ENCODE measurements around the gene ANKRD28. TPM values are rescaled to one million over a fixed set of nuclear protein-coding genes. Genes with fewer than 3 reads are reported as not detected.

ANKRD28 gene
- total and polyA plus RNA-seq, 2 of the 8 experiments (the other 6 are each of a cell fraction or from before 2014, with no cell fraction given), result 39.1 to 61.7 TPM

DNA sequence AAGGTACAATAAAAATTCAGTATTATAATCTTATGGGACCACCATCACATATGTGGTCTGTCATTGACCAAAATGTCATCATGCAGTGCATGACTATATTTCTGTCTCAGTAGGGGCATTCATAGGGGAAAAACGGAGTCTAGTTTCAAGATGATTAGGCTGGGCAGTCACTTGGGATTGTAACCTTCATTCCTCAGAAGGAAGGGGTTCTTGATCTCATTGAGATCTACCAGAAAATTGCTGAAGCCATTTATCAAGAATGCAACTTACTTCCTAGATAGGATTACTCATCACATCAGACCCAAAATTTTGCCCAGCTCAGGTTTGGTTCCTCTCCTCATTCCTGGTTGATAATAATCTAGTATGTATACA, 158.9 kb downstream of the ANKRD28 start:
- ChIA-PET POLR2A (ENCODE audit: partially characterized antibody) (no interaction called here), CTCF (ENCODE audit: partially characterized antibody) (no interaction called here)
- Histone ChIP-seq H4K8ac (ENCODE audit: extremely low read depth, insufficient read depth, low read length) (no peak overlapping the region), H3K18ac (ENCODE audit: extremely low read depth, low read length) (no peak overlapping the region), H3K23me2 (ENCODE audit: low read depth, low read length) (no peaks in the 10 kb centered on the region), H2BK15ac (ENCODE audit: low read length) (no peak overlapping the region), H2BK12ac (ENCODE audit: low read depth, low read length) (no peak overlapping the region), H2BK120ac (replicated peaks; ENCODE audit: low read depth, low read length) (no peak overlapping the region), H3K23ac (ENCODE audit: insufficient read length) (no peak overlapping the region), H3K27me3 (replicated peaks in 1 of 4; ENCODE audit: control insufficient read depth in 3 of 4, extremely low read depth in 1 of 4, insufficient read depth in 3 of 4, low read length in 3 of 4) (no peaks in the 10 kb centered on the region), H3K9ac (replicated peaks in 1 of 4; ENCODE audit: extremely low read depth in 1 of 4, low read depth in 3 of 4, low read length in 3 of 4) (no peak overlapping the region), H3K4me1 (replicated peaks in 1 of 4; ENCODE audit: control insufficient read depth in 3 of 4, insufficient read depth in 4 of 4, low read length in 3 of 4) (peaks cover 2 to 18% (median 6%) of the 10 kb centered on the region in 4 experiments; a peak in 6 of 7 replicates), H3K27ac (ENCODE audit: low read depth, low read length) (no peak overlapping the region), H3K36me3 (ENCODE audit: control insufficient read depth in 2 of 4, insufficient read depth in 4 of 4, low read length in 3 of 4) (peaks cover 0 to 3% (median 0%) of the 10 kb centered on the region in 4 experiments; a peak in 1 of 8 replicates), H3K4ac (replicated peaks; ENCODE audit: insufficient read length, low read depth, low read length) (no peak overlapping the region), H3K56ac (replicated peaks; ENCODE audit: insufficient read length, low read depth, low read length) (no peak overlapping the region), H3K4me3 (ENCODE audit: extremely low read depth in 1 of 4, insufficient read depth in 2 of 4, low read depth in 3 of 4, low read length in 4 of 4) (no peak overlapping the region), H3K4me2 (ENCODE audit: insufficient read depth in 1 of 2, low read depth in 2 of 2, low read length in 2 of 2) (no peak overlapping the region), H4K20me1 (replicated peaks in 1 of 2; ENCODE audit: control insufficient read depth in 1 of 2, insufficient read depth in 2 of 2, low read length in 2 of 2) (no peaks in the 10 kb centered on the region), H4K91ac (replicated peaks; ENCODE audit: insufficient read length, low read length) (no peak overlapping the region), H2BK20ac (ENCODE audit: low read length) (no peak overlapping the region), H2BK5ac (ENCODE audit: low read depth, low read length) (no peak overlapping the region), H2AFZ (ENCODE audit: low read length) (no peak overlapping the region), H3K14ac (ENCODE audit: insufficient read length) (no peak overlapping the region), H3K79me2 (ENCODE audit: control insufficient read depth in 1 of 2, insufficient read depth in 2 of 2, low read length in 2 of 2) (no peaks in the 10 kb centered on the region), H4K5ac (ENCODE audit: insufficient read length, low read depth, low read length) (no peak overlapping the region), H3K9me3 (ENCODE audit: insufficient read depth in 2 of 2, low read depth in 1 of 2, low read length in 1 of 2) (no peaks in the 10 kb centered on the region), H2AK5ac (ENCODE audit: low read depth, low read length) (no peak overlapping the region), H3K79me1 (ENCODE audit: low read depth, low read length) (no peaks in the 10 kb centered on the region)
- WGBS, 2 experiments (ENCODE audit: extremely low coverage in 1 of 2, insufficient coverage in 1 of 2, insufficient read length in 1 of 2, insufficient replicate concordance in 2 of 2, low coverage in 1 of 2, low lambda C conversion rate in 2 of 2, missing lambda C conversion rate in 1 of 2), result 94% methylated on average over 1 of the region's 1 CpG; no CpG with 5 or more reads in 1 of the 2 experiments
- DNase-seq (ENCODE audit: low read depth in 1 of 2, low spot score in 2 of 2) (no peak), FAIRE-seq (no peak)
- TF ChIP-seq POLR2AphosphoS5 (IDR thresholded peaks at IDR 0.05; ENCODE audit: low read depth, low read length) (no peak), CBX5 (IDR thresholded peaks at IDR 0.05; ENCODE audit: low read depth, low read length) (no peak), GABPA (IDR thresholded peaks at IDR 0.05; ENCODE audit: borderline replicate concordance, insufficient read depth, low read length) (no peak), NRF1 (IDR thresholded peaks at IDR 0.05; ENCODE audit: low read depth, low read length) (no peak), TBP (IDR thresholded peaks at IDR 0.05; ENCODE audit: low read depth, low read length) (no peak), CBX8 (IDR thresholded peaks at IDR 0.05; ENCODE audit: borderline replicate concordance, low read depth, low read length) (no peak), PHF8 (conservative IDR thresholded peaks at IDR 0.05; ENCODE audit: low read depth, low read length) (no peak), SAP30 (IDR thresholded peaks at IDR 0.05; ENCODE audit: insufficient read depth, insufficient replicate concordance, low read length) (no peak), MAFK (IDR thresholded peaks at IDR 0.05; ENCODE audit: low read depth, low read length) (no peak), KDM5A (IDR thresholded peaks at IDR 0.05; ENCODE audit: low read length) (no peak)
- TF ChIP-seq, protein P1, sequence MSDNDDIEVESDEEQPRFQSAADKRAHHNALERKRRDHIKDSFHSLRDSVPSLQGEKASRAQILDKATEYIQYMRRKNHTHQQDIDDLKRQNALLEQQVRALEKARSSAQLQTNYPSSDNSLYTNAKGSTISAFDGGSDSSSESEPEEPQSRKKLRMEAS (IDR thresholded peaks at IDR 0.05), result no peak
- TF ChIP-seq, protein P2, sequence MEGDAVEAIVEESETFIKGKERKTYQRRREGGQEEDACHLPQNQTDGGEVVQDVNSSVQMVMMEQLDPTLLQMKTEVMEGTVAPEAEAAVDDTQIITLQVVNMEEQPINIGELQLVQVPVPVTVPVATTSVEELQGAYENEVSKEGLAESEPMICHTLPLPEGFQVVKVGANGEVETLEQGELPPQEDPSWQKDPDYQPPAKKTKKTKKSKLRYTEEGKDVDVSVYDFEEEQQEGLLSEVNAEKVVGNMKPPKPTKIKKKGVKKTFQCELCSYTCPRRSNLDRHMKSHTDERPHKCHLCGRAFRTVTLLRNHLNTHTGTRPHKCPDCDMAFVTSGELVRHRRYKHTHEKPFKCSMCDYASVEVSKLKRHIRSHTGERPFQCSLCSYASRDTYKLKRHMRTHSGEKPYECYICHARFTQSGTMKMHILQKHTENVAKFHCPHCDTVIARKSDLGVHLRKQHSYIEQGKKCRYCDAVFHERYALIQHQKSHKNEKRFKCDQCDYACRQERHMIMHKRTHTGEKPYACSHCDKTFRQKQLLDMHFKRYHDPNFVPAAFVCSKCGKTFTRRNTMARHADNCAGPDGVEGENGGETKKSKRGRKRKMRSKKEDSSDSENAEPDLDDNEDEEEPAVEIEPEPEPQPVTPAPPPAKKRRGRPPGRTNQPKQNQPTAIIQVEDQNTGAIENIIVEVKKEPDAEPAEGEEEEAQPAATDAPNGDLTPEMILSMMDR (IDR thresholded peaks at IDR 0.05; ENCODE audit: control extremely low read depth in 1 of 3, insufficient read depth in 1 of 3, low read depth in 1 of 3, low read length in 3 of 3), result no peak
